Fibroblast of lung (primary cell): Measurements from ENCODE around the gene TRAPPC3L. TPM values are rescaled to one million over a fixed set of nuclear protein-coding genes. Genes with fewer than 3 reads are reported as not detected.

Experiments
- DNase-seq, 2 donors: peaks; one replicate each; pipeline versions ENCODE4 v3.0.0 to v3.0.0-alpha.2; 2010; ENCODE audit warnings: low read depth in 2 of 2
- H2AFZ ChIP-seq: 2 replicates; pipeline ENCODE4 v1.5.1; 2012; ENCODE audit warnings: low read length, control low read depth, inconsistent platforms
- H3K27ac ChIP-seq: 2 replicates; pipeline ENCODE4 v1.5.1; 2011; ENCODE audit warnings: low read length, control low read depth; ENCODE audit not compliant: insufficient read depth
- H3K27me3 ChIP-seq: 2 replicates; pipeline ENCODE4 v1.5.1; 2011; ENCODE audit warnings: mild to moderate bottlenecking, low read length; ENCODE audit not compliant: control insufficient read depth, insufficient read depth
- H3K36me3 ChIP-seq: 2 replicates; pipeline ENCODE4 v1.5.1; 2011; ENCODE audit warnings: low read length; ENCODE audit not compliant: control insufficient read depth, insufficient read depth
- H3K4me1 ChIP-seq: 2 replicates; pipeline ENCODE4 v1.5.1; 2011; ENCODE audit warnings: low read length; ENCODE audit not compliant: control insufficient read depth, insufficient read depth; ENCODE audit errors: extremely low read depth
- H3K4me2 ChIP-seq: 2 replicates; pipeline ENCODE4 v1.5.1; 2011; ENCODE audit warnings: low read length, control low read depth; ENCODE audit not compliant: insufficient read depth; ENCODE audit errors: extremely low read depth
- H3K4me3 ChIP-seq, 4 experiments: fragments of 200-600 bp in 1 of 4; sonication (generic) in 1 of 4; replicated peaks in 1 of 4; 2 replicates each; pipeline ENCODE4 v1.5.1; 2011 to 2016; ENCODE audit warnings: low read length in 4 of 4, low read depth in 3 of 4, mild to moderate bottlenecking in 3 of 4, control low read depth in 2 of 4, inconsistent platforms in 1 of 4, mixed read lengths in 1 of 4; ENCODE audit not compliant: insufficient read depth in 1 of 4; ENCODE audit errors: control extremely low read depth in 1 of 4
- H3K79me2 ChIP-seq: 2 replicates; pipeline ENCODE4 v1.5.1; 2012; ENCODE audit warnings: mild to moderate bottlenecking, low read length, inconsistent platforms; ENCODE audit not compliant: control insufficient read depth, insufficient read depth
- H3K9ac ChIP-seq: 2 replicates; pipeline ENCODE4 v1.5.1; 2011; ENCODE audit warnings: mild to moderate bottlenecking, low read length, control low read depth; ENCODE audit not compliant: insufficient read depth
- H3K9me3 ChIP-seq: 2 replicates; pipeline ENCODE4 v1.5.1; 2012; ENCODE audit warnings: low read depth, low read length; ENCODE audit not compliant: control insufficient read depth, insufficient read depth
- H4K20me1 ChIP-seq: 2 replicates; pipeline ENCODE4 v1.5.1; 2011; ENCODE audit warnings: low read length; ENCODE audit not compliant: control insufficient read depth, insufficient read depth; ENCODE audit errors: extremely low read depth
- EZH2 ChIP-seq: IDR thresholded peaks from 2 replicates; pipeline ENCODE4 v1.5.1; 2012; ENCODE audit warnings: low read length, control low read depth, mild to moderate bottlenecking; ENCODE audit errors: missing control alignments
- polyA plus RNA-seq, 2 donors: library from polyadenylated mRNA; depleted of rRNA in 1 of 2; stranded (reverse) in 1 of 2; unstranded in 1 of 2; fragments of >200 nt; gene quantifications; 2 replicates each; pipeline ENCODE4 v1.2.1, GENCODE V29; 2011 to 2012; ENCODE audit warnings: missing spikeins in 1 of 2
- total RNA-seq: library from RNA; depleted of rRNA; stranded (reverse); fragments of >200 nt; gene quantifications from 2 replicates; pipeline ENCODE4 v1.2.1, GENCODE V29; 2014
- TF ChIP-seq, protein P1 (sequence below), 2 donors: IDR thresholded peaks in 1 of 2; conservative IDR thresholded peaks in 1 of 2; 1 replicate in 1 of 2; 2 replicates in 1 of 2; pipeline ENCODE4 v1.5.1; 2011 to 2012; ENCODE audit warnings: low read length in 2 of 2, control low read depth in 1 of 2, inconsistent platforms in 1 of 2, low read depth in 1 of 2, mild to moderate bottlenecking in 1 of 2

TRAPPC3L gene
- total and polyA plus RNA-seq, 2 donors (not counting 1 experiment from before 2014, with no cell fraction given): under 0.01 to 0.05 TPM

DNA sequence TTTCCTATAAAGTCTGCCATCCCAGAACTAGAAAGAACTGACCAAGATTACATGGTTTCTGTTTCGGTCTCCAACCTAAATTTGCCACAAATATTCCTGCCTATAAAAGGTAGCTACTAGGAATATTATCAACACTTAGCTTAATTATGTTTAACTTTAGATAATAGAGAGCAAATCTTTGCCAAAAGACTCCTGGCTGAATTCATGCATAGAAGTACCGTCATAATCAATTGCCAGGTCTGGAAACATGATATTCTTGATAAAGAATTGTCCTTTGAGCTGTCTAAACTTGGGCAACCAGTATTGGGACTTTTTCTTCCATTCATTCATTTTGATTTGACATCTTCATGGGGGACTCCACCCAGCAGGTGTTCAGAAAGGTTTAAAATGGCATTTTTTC lies 61.9 kb downstream of the TRAPPC3L start:
- Histone ChIP-seq H3K27me3 (peaks cover 10% of the 10 kb centered on the region), H3K4me3 (no peak overlapping the region)

DNA sequence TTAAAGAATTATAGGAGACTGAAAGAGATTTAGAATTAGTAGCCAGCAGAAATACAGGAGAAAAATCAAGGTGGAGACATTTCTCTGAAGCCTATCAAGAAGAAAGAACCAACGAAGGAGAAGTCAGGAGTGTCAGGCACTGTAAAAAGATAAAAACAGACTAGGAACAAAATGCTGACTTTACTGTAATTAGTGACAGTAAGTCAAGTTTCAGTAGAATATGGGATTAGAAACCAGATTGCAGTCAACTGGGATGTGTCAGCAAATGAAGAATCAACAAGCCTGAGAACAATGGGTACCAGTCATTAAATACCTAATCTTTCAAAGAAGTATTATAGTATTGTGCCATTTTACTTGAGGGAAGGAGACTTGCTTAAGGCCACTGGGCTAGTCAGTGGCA lies 62.7 kb downstream of the TRAPPC3L start:
- no peaks in the 10 kb centered on the region for H4K20me1 ChIP-seq
- no peak overlapping the region for H3K4me3 ChIP-seq
- H3K36me3 ChIP-seq: no peaks in the 10 kb centered on the region
- H3K79me2 ChIP-seq: no peaks in the 10 kb centered on the region
- no peak overlapping the region for H3K9ac ChIP-seq
- no peak overlapping the region for H3K27ac ChIP-seq
- no peaks in the 10 kb centered on the region for H3K9me3 ChIP-seq
- H3K27me3 ChIP-seq: peaks cover 10% of the 10 kb centered on the region
- H3K4me2 ChIP-seq: no peak overlapping the region
- DNase-seq: no peak
- TF ChIP-seq EZH2: no peak
- H3K4me1 ChIP-seq: no peaks in the 10 kb centered on the region
- H2AFZ ChIP-seq: no peak overlapping the region

More for the DNA sequence above, 61.9 kb downstream of the TRAPPC3L start:
- Histone ChIP-seq H4K20me1 (no peaks in the 10 kb centered on the region), H3K36me3 (no peaks in the 10 kb centered on the region), H3K4me2 (no peak overlapping the region), H2AFZ (no peak overlapping the region), H3K79me2 (no peaks in the 10 kb centered on the region), H3K27ac (no peak overlapping the region), H3K9ac (no peak overlapping the region), H3K4me1 (no peaks in the 10 kb centered on the region), H3K9me3 (no peaks in the 10 kb centered on the region)
- TF ChIP-seq, protein P1, sequence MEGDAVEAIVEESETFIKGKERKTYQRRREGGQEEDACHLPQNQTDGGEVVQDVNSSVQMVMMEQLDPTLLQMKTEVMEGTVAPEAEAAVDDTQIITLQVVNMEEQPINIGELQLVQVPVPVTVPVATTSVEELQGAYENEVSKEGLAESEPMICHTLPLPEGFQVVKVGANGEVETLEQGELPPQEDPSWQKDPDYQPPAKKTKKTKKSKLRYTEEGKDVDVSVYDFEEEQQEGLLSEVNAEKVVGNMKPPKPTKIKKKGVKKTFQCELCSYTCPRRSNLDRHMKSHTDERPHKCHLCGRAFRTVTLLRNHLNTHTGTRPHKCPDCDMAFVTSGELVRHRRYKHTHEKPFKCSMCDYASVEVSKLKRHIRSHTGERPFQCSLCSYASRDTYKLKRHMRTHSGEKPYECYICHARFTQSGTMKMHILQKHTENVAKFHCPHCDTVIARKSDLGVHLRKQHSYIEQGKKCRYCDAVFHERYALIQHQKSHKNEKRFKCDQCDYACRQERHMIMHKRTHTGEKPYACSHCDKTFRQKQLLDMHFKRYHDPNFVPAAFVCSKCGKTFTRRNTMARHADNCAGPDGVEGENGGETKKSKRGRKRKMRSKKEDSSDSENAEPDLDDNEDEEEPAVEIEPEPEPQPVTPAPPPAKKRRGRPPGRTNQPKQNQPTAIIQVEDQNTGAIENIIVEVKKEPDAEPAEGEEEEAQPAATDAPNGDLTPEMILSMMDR (conservative IDR thresholded peaks at IDR 0.05 in 1 of 2, IDR thresholded peaks at IDR 0.05 in 1 of 2; ENCODE audit: low read depth in 1 of 2, low read length in 2 of 2): no peak
- no peak for TF ChIP-seq EZH2
- no peak for DNase-seq

DNA sequence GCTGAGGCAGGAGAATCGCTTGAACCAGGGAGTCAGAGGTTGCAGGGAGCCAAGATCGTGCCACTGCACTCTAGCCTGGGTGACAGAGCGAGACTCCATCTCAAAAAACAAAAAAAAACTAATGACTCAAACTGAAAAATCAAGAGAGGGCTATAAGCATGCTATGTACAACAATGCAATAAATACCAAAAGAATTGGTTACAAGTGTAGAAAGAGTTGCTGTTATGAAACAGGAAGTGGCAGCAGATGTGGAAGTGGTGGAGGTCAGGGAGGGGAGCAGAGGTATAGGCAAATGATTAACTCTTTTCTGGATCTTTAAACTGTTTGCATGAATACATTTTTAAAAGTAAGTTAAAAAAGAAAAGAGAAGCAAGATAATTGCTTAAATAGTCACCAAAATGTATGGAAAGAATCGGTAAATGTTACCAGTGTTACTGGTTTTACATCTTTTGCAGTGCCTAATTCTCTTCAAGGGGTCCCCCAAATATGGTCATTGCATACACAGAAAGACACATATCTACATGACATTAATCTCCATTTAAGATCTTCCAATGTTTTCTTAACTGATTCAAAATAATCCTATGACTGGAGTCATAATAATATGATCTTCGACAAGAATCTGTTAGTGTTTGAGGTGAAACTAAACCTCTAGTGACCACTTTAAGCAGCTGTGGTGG lies 69.3 kb downstream of the TRAPPC3L start:
- DNase-seq: peak in 1 of 2 donors; percentile 5
- Histone ChIP-seq H3K4me3 (no peak overlapping the region), H3K27ac (no peak overlapping the region), H2AFZ (no peak overlapping the region), H3K4me2 (no peak overlapping the region), H3K9me3 (no peaks in the 10 kb centered on the region), H3K79me2 (no peaks in the 10 kb centered on the region), H4K20me1 (no peaks in the 10 kb centered on the region), H3K4me1 (no peaks in the 10 kb centered on the region), H3K27me3 (no peaks in the 10 kb centered on the region), H3K9ac (no peak overlapping the region), H3K36me3 (no peaks in the 10 kb centered on the region)
- TF ChIP-seq EZH2: no peak
- TF ChIP-seq, protein P1 (conservative IDR thresholded peaks at IDR 0.05 in 1 of 2, IDR thresholded peaks at IDR 0.05 in 1 of 2; ENCODE audit: low read depth in 1 of 2, low read length in 2 of 2): no peak
